Astrocyte of the spinal cord (primary cell): Measurements from ENCODE around the gene NUTM1.

Experiments used
- DNase-seq: peaks from one replicate; pipeline ENCODE4 v3.0.0; 2011; ENCODE audit warnings: low read depth, low spot score
- H3K4me3 ChIP-seq: 2 replicates; pipeline ENCODE4 v1.5.1; 2011; ENCODE audit warnings: low read depth, mild to moderate bottlenecking, low read length, moderate library complexity
- CTCF ChIP-seq: IDR thresholded peaks from 2 replicates; pipeline ENCODE4 v1.5.1; 2012; ENCODE audit warnings: low read depth, mild to moderate bottlenecking, low read length, inconsistent platforms
- in situ Hi-C: cut with HindIII; loops from 2 replicates; pipeline ENCODE4 v1.10.0; 2017; ENCODE audit warnings: low sequenced_read_pairs

Gene NUTM1

GRCh38 chr15:34362047-34362773 lies 19.1 kb downstream of the NUTM1 start:
- in situ Hi-C loops: no loop called here
- H3K4me3 ChIP-seq: no peak overlapping the region
- DNase-seq: no peak
- TF ChIP-seq CTCF: no peak

DNA sequence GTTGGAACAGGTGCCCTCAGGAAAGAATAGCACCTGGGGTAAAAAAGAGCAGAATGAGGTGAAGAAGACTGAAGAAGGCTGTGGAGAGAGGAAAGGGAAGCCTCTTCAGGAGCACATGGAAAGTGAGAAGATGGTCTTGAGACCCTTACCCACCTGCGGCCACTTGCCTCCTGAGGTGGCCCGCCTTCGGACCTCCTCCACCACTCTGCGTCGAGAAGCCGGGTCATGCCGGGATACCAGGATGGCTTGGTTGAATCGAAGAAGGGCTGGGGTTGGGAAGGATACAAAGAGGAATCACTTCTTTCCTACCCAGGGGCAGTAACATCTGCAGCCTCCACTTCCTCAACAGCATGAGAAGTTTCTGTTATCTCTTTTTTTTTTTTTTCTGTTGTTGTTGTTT lies 20.9 kb downstream of the NUTM1 start:
- no peak for TF ChIP-seq CTCF
- in situ Hi-C loops: no loop called here

DNA sequence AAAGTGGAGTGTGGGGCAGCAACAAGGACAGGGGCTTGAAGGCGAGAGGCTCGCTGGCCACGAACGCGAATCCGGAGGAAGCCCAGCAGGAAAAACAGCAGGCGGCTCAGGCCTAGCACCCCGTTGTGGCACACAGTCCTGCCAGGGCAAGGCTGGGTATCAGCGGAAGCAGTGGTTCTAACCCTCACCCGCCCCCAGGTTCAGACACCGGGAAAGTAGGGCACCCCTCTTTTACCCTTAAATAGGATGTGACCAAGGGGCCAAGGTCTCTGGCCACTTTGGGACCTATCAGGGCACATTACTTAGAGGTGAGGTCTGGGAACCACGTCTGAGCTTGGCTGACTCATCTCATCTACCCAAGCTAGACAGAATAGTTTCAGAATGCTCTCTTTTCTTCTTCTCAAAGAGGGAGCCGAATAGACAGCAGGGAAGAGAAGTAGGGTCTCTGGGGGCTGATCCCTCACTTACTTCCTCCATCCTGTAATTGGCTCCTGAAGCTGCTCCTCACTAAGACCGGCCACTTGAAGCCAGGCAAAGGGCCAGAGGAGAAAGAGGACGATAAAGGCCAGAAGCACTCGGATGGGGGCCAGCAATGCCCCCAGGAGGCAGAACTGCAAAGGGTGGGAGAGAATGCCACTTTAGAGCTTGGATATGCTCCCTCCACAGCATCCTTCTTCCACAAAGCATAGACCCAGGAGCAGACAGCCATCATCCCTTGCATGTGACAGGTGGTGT lies 22.1 kb downstream of the NUTM1 start:
- H3K4me3 ChIP-seq: peak overlapping the region; percentile 83
- DNase-seq: no peak
- in situ Hi-C loops: no loop called here
- TF ChIP-seq CTCF: no peak

More for the DNA sequence above, 20.9 kb downstream of the NUTM1 start:
- H3K4me3 ChIP-seq: no peak overlapping the region
- DNase-seq: no peak

GRCh38 chr15:34365836-34366235 lies 22.7 kb downstream of the NUTM1 start:
- H3K4me3 ChIP-seq: peak overlapping the region; percentile 83
- DNase-seq: no peak
- no peak for TF ChIP-seq CTCF
- in situ Hi-C loops: no loop called here

DNA sequence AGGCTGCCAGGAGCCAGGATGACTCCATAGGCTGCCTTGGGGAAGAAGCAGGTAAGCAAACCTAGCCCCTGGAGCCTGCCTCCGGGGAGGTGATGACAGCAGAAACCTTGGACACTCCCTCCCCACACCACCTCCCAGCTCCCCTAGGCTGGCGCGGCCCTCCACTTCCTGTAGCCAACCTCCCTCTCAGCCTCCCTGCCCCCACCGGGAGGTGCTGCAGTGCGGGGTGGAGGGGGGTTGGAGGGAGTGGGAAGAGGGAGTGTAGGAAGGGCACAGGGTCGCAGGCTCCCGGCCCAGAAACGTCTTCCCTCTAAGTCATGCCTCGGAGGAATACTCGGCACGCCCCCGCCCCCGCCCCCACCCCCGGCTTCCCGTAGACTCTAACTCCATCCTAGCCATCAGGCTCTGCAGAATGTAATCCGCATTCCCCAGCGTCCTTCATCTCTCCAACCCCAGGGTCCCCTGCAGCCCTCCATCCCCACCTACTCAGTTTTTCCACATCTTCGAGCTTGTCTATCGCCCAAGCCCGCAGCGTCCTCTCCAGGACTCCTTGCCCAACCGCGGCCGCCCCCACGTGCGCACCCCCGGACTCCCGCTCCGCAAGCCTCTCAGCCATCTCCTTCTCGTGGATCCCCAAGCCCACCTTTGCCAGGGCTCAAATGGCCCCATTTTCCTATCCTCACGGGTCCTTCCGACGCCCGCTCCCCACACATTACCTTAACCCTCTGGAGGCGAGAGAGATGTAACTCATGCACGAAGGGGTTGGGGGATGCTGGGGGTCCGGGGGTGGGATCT lies 23.4 kb downstream of the NUTM1 start:
- peak overlapping the region; percentile 83 for H3K4me3 ChIP-seq
- no peak for TF ChIP-seq CTCF
- in situ Hi-C loops: no loop called here
- peak; percentile 39 for DNase-seq
